HG03159 (cell line): Measurements from ENCODE around the gene FAM120B.
"Not testable (repeated sequence)": the region's sequence is repeated elsewhere in the genome, so short reads cannot be mapped to it uniquely, and the experiment has no call there.

Experiments used
- ATAC-seq: cut with Tn5 transposase; IDR thresholded peaks from one replicate; pipeline ENCODE4 v1.9.1; 2021; ENCODE audit warnings: mild to moderate bottlenecking, moderate library complexity; ENCODE audit not compliant: unreplicated experiment

Gene FAM120B, protein sequence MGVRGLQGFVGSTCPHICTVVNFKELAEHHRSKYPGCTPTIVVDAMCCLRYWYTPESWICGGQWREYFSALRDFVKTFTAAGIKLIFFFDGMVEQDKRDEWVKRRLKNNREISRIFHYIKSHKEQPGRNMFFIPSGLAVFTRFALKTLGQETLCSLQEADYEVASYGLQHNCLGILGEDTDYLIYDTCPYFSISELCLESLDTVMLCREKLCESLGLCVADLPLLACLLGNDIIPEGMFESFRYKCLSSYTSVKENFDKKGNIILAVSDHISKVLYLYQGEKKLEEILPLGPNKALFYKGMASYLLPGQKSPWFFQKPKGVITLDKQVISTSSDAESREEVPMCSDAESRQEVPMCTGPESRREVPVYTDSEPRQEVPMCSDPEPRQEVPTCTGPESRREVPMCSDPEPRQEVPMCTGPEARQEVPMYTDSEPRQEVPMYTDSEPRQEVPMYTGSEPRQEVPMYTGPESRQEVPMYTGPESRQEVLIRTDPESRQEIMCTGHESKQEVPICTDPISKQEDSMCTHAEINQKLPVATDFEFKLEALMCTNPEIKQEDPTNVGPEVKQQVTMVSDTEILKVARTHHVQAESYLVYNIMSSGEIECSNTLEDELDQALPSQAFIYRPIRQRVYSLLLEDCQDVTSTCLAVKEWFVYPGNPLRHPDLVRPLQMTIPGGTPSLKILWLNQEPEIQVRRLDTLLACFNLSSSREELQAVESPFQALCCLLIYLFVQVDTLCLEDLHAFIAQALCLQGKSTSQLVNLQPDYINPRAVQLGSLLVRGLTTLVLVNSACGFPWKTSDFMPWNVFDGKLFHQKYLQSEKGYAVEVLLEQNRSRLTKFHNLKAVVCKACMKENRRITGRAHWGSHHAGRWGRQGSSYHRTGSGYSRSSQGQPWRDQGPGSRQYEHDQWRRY

GRCh38 chr6:170306324-170307079, at the start of gene FAM120B:
Gene FAM120B, plus strand, starts transcription at chr6:170306758. Its CDS starts 10,633 bp downstream, at chr6:170317391.
- peak; percentile 98 for ATAC-seq

GRCh38 chr6:170257376-170257775, 49.2 kb upstream of the FAM120B start:
- ATAC-seq = no peak

- ATAC-seq = no peak
Measured at GRCh38 chr6:170258407-170258806, 48.2 kb upstream of the FAM120B start.

DNA sequence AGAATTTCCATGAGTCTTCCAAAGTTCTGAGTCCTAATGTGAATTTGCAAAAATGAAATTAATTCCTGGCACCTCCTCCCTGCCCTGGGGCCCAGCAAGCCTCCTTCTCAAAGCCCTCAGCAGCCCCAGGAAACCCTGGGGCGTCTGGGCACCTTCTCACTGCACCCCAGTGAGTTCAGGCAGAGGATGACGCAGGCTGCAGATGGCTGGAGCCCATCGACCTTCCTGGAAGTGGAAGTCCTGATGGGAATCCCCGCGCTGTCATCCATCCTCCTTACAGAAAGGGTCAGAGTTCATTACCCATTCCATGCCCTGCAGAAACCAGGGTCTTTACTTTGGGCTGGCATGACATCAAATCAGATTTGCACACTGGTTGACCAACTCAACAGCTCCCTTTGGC, 47.3 kb upstream of the FAM120B start:
- no peak for ATAC-seq

GRCh38 chr6:170260686-170261085, 45.9 kb upstream of the FAM120B start:
- no peak for ATAC-seq

- no peak for ATAC-seq
Measured at GRCh38 chr6:170261643-170262488, 44.7 kb upstream of the FAM120B start.

GRCh38 chr6:170262489-170263088, 44.0 kb upstream of the FAM120B start:
- no peak for ATAC-seq

DNA sequence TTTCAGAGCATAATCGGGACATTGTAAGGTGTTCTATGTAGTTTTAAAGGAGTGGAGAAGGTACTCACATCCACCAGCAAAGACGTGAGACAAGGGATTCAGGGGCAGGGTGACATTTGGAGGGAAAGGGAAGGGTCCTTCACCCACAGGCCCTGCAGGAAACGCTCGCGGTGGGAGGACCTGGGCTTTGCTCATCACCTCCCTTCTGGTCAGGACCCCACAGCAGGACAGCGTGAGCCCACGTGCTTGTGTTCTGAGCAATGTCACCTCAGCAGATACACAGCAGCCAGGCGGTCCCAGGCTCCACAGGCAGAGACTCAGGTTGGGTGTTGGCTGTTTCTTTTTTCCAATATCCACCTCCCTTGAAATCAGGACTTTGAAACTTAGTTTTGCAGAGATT, 43.1 kb upstream of the FAM120B start:
- ATAC-seq = no peak

GRCh38 chr6:170264086-170264485, 42.5 kb upstream of the FAM120B start:
- ATAC-seq = no peak

- not testable (repeated sequence) for ATAC-seq
Measured at GRCh38 chr6:170264644-170265043, 41.9 kb upstream of the FAM120B start.

DNA sequence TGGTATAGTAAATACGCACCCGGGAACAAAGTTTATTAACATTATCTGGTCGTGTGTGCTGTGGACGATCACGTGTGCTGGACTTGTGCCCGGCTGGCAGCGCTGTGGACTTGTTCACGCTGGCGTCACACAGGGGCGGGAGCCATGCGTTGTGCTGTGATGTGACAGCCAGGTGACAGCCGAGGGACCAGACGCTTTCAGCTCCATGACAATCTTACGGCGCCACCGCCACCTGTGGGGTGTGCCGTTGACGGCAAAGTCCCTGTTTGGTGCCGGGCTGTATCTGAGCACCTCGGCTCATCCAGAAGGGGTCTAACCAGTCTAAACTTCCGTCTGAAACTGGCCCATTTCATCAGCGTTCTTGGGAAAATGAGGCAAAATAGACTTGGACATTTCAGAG, 40.9 kb upstream of the FAM120B start:
- ATAC-seq = no peak

- ATAC-seq = no peak
Measured at GRCh38 chr6:170266061-170266825, 40.3 kb upstream of the FAM120B start.

DNA sequence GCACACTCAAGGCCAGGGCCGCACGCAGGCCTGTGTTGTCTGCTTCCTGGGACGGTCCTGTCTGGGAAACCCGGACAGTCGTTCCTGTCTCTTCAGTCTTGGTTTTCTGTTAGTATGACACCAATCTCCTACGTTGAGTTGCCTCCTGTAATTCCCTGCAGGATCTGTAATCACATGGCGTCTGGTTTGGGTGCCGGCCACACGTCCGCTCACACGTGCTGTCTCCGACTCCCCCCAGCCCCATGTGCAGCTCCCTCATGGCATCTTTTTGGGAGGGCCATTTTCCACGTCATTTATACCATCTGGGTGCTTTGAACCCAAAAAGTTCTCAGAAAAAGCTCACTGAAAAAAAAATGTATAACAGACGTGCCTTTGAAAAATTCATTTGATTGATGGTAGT, 38.9 kb upstream of the FAM120B start:
- no peak for ATAC-seq

DNA sequence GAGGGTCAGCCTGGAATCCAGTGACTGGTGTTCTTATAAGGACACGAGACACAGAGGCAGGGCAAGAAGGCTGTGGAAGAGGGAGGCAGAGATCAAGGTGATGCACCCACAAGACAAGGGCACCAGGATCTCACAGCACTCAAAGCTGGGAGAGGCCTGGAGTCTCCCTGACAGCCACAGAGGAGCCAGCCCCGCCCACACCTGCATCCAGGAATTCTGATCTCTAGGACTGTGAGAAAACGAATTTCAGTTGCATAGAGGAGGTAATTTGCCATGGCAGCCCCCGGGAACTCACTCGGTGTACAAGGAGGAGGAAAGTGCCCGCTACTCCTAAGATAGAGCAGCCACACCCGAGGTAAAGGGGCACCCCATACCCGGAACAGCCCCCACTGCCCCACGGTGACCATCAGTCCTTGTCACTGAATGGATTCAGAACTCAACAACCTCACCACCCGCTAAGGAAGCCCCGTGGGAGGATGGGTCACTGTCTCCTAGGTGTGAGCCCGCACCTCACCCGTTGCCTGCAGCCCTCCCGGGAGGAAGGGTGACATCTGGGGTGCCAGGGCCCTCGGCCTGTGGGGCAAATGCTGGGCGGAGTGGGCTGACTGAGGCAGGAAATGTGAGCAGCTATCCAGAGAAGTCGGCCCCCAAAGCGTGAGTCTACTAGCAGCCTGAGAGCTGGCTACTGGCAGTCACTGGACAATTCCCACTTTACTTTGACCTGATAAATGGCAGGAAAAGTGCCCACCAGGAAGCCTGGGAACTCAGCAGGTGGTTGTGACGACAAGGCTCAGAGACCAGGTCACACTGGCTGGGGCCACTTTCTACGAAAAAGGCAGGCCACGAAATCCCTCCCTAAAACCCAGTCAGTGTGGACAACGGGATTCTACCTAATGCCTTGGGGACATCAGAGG, 38.1 kb upstream of the FAM120B start:
- no peak for ATAC-seq

DNA sequence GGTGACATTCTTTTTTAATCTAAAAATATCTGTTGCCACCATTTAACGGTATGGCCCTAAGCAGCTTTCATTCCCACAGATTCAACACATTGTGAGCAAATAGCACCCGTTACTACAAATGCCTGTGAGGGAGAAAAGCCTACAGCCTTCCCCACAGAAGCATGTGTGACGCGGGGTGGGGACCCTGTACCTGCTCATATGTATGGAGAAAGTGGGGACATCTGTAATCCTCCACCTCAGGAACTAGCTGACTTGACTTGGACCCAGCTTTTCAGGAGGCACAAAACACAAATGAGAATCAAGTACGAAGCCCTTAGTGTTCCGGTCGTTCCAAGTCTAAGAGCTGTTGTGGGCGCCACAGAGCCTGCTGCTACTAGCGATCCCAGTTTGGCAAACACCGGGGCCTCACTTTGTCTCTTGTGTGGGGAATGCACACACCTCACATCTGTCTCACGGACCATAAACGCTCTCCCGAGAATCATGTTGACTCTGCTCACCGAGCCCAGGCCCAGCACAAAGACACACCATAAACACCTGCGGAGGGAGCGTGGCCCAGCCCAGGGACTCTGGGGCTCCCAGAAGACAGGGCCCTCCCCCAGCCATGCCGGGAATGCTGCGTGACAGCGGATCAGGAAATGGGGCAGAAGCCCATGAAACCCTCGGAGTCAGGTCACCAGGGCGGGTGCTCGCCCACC, 37.3 kb upstream of the FAM120B start:
- ATAC-seq = no peak

GRCh38 chr6:170269846-170270541, 36.6 kb upstream of the FAM120B start:
- ATAC-seq = no peak
